SU-DHL-6 (cell line): ENCODE results near the gene CRYBA4.
"Not testable (repeated sequence)": the region's sequence is repeated elsewhere in the genome, so short reads cannot be mapped to it uniquely, and the experiment has no call there.

Source experiments
- H2AFZ ChIP-seq: fragments of 200-600 bp; sonication (generic); 2 replicates; pipeline ENCODE4 v1.6.1; 2014; ENCODE audit warnings: low read depth, mild to moderate bottlenecking, moderate library complexity, mixed read lengths, antibody characterized with exemption, low read length; ENCODE audit not compliant: severe bottlenecking
- H3F3A ChIP-seq: fragments of 200-600 bp; shearing (Covaris generic); 2 replicates; pipeline ENCODE4 v1.6.0; 2016; ENCODE audit warnings: antibody characterized with exemption, mild to moderate bottlenecking; ENCODE audit not compliant: insufficient read depth
- H3K27ac ChIP-seq: fragments of 200-600 bp; sonication (generic); 2 replicates; pipeline ENCODE4 v1.5.1; 2016; ENCODE audit warnings: low read depth, mild to moderate bottlenecking, low read length, moderate library complexity, mixed read lengths
- H3K27me3 ChIP-seq: fragments of 200-600 bp; sonication (generic), shearing (Covaris generic); 2 replicates; pipeline ENCODE4 v1.6.0; 2014; ENCODE audit warnings: mild to moderate bottlenecking, low read length
- H3K36me3 ChIP-seq: fragments of 200-600 bp; sonication (generic); 2 replicates; pipeline ENCODE4 v1.6.1; 2014; ENCODE audit warnings: mild to moderate bottlenecking, low read length, mixed read lengths
- H3K4me2 ChIP-seq: fragments of 300-600, 200-600 bp; shearing (Covaris generic), sonication (generic); 2 replicates; pipeline ENCODE4 v1.6.0; 2014; ENCODE audit warnings: low read length, low read depth, mild to moderate bottlenecking; ENCODE audit not compliant: poor library complexity, severe bottlenecking
- H3K4me3 ChIP-seq: fragments of 200-600 bp; sonication (generic); 2 replicates; pipeline ENCODE4 v1.5.1; 2014; ENCODE audit warnings: antibody characterized with exemption, low read length, mild to moderate bottlenecking, mixed read lengths; ENCODE audit not compliant: insufficient read depth, poor library complexity, severe bottlenecking
- H3K79me2 ChIP-seq: fragments of 200-600 bp; sonication (generic); 2 replicates; pipeline ENCODE4 v1.6.1; 2014; ENCODE audit warnings: mild to moderate bottlenecking, low read length, moderate library complexity; ENCODE audit not compliant: insufficient read depth
- H3K9ac ChIP-seq: fragments of 200-600 bp; sonication (generic); 2 replicates; pipeline ENCODE4 v1.7.0; 2014; ENCODE audit warnings: mild to moderate bottlenecking, low read length
- H3K9me2 ChIP-seq: fragments of 200-600 bp; sonication (generic); replicated peaks from 2 replicates; pipeline ENCODE4 v1.6.1; 2014; ENCODE audit warnings: low read length; ENCODE audit not compliant: insufficient read depth
- H3K9me3 ChIP-seq: fragments of 200-600 bp; sonication (generic); 2 replicates; pipeline ENCODE4 v1.6.1; 2014; ENCODE audit warnings: low read length, mixed read lengths; ENCODE audit not compliant: insufficient read depth
- H4K20me1 ChIP-seq: fragments of 200-600 bp; sonication (generic); 2 replicates; pipeline ENCODE4 v1.6.1; 2014; ENCODE audit warnings: low read depth, mild to moderate bottlenecking, antibody characterized with exemption, low read length, moderate library complexity, mixed read lengths
- EZH2phosphoT487 ChIP-seq: fragments of 200-600 bp; sonication (generic), shearing (Covaris generic); conservative IDR thresholded peaks from 2 replicates; pipeline ENCODE4 v1.6.1; 2018; ENCODE audit warnings: mild to moderate bottlenecking, antibody characterized with exemption, low read length, moderate library complexity, mixed read lengths
- TF ChIP-seq, protein P1 (sequence below): fragments of 200-600 bp; sonication (generic); IDR thresholded peaks from one replicate; pipeline ENCODE4 v1.5.1; 2017; ENCODE audit warnings: antibody characterized with exemption, mild to moderate bottlenecking, low read length, moderate library complexity; ENCODE audit not compliant: insufficient read depth, poor library complexity, severe bottlenecking

CRYBA4 gene

DNA sequence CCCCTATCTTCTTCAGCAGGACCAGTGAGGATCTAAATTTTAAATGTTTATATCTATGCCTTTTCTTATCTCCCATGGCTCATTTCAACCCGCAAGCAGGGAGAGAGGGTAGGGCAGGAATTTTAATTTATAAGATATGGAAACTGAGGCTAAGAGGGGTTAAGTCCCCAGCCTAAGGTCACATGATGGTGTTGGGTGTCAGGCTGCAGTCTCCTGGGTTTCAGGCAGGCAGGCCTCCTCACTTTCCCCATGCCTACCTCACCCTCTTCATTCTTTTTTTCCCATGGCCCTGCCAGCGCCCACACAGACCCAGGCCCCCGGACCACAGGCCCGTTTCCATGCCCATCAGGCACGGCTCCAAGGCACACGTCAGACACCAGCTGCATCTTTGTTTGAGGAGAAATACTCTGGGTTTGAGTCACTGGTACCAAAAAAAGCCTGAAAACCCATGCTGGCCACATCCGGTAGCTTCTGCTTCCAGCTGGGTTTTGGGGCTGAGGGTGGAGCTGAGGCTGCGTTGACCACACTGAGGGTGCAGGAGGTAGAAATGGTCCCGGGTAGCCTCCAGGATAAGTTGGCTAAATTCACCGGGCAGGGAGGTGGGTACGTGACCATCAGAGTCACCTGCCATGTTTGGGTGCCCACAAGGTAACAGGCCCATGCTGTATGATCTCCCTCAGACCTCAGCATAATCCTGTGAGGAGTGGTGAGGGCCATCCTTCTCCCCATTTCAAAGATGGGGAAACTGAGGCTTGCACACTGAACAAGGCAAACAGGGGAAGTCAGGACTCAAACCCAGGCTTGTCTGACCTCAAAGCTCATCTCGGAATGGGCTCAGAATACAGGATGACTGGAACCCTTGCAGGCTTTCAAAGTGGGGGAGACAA is 11.4 kb upstream of the CRYBA4 start:
- H3F3A ChIP-seq, result no peaks in the 10 kb centered on the region
- H2AFZ ChIP-seq, result no peak overlapping the region
- no peaks in the 10 kb centered on the region for H3K36me3 ChIP-seq
- no peak overlapping the region for H3K4me3 ChIP-seq
- no peaks in the 10 kb centered on the region for H3K79me2 ChIP-seq
- H3K27ac ChIP-seq, result no peak overlapping the region
- no peak overlapping the region for H3K4me2 ChIP-seq
- no peaks in the 10 kb centered on the region for H3K9me2 ChIP-seq
- no peaks in the 10 kb centered on the region for H4K20me1 ChIP-seq
- H3K9me3 ChIP-seq, result no peaks in the 10 kb centered on the region
- no peaks in the 10 kb centered on the region for H3K27me3 ChIP-seq
- H3K9ac ChIP-seq, result no peak overlapping the region
- TF ChIP-seq, protein P1, sequence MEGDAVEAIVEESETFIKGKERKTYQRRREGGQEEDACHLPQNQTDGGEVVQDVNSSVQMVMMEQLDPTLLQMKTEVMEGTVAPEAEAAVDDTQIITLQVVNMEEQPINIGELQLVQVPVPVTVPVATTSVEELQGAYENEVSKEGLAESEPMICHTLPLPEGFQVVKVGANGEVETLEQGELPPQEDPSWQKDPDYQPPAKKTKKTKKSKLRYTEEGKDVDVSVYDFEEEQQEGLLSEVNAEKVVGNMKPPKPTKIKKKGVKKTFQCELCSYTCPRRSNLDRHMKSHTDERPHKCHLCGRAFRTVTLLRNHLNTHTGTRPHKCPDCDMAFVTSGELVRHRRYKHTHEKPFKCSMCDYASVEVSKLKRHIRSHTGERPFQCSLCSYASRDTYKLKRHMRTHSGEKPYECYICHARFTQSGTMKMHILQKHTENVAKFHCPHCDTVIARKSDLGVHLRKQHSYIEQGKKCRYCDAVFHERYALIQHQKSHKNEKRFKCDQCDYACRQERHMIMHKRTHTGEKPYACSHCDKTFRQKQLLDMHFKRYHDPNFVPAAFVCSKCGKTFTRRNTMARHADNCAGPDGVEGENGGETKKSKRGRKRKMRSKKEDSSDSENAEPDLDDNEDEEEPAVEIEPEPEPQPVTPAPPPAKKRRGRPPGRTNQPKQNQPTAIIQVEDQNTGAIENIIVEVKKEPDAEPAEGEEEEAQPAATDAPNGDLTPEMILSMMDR, result no peak
- no peak for TF ChIP-seq EZH2phosphoT487

- Histone ChIP-seq H4K20me1 (no peaks in the 10 kb centered on the region), H3F3A (no peaks in the 10 kb centered on the region), H3K9ac (no peak overlapping the region), H3K4me3 (no peak overlapping the region), H3K27ac (no peak overlapping the region), H3K79me2 (no peaks in the 10 kb centered on the region), H3K36me3 (no peaks in the 10 kb centered on the region), H3K27me3 (no peaks in the 10 kb centered on the region), H3K4me2 (no peak overlapping the region), H3K9me3 (no peaks in the 10 kb centered on the region), H3K9me2 (no peaks in the 10 kb centered on the region), H2AFZ (no peak overlapping the region)
- TF ChIP-seq, protein P1, result no peak
- no peak for TF ChIP-seq EZH2phosphoT487
Observed at GRCh38 chr22:26610996-26611395, 10.8 kb upstream of the CRYBA4 start.

- Histone ChIP-seq H3K79me2 (no peaks in the 10 kb centered on the region), H3K9ac (no peak overlapping the region), H3K9me2 (no peaks in the 10 kb centered on the region), H3F3A (no peaks in the 10 kb centered on the region), H3K27me3 (no peaks in the 10 kb centered on the region), H3K9me3 (no peaks in the 10 kb centered on the region), H3K4me2 (no peak overlapping the region), H3K27ac (no peak overlapping the region), H2AFZ (no peak overlapping the region), H3K4me3 (no peak overlapping the region), H4K20me1 (no peaks in the 10 kb centered on the region), H3K36me3 (no peaks in the 10 kb centered on the region)
- TF ChIP-seq, protein P1, result no peak
- TF ChIP-seq EZH2phosphoT487, result no peak
Observed at GRCh38 chr22:26612652-26613051, 9.1 kb upstream of the CRYBA4 start.

DNA sequence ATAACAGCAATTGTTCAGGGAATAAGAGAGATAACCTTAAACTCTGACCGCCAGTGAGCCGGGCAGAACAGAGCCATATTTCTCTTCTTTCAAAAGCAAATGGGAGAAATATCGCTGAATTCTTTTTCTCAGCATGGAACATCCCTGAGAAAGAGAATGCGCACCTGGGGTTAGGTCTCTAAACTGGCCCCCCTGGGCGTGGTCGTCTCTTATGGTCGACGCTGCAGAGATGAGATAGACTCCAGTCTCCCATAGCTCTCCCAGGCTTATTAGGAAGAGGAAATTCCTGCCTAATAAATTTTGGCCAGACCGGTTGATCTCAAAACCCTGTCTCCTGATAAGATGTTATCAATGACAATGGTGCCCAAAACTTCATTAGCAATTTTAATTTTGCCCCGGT is 8.0 kb upstream of the CRYBA4 start:
- H4K20me1 ChIP-seq, H3K9me2 ChIP-seq, H3K4me3 ChIP-seq, H3K9ac ChIP-seq, H3K27me3 ChIP-seq, H3K79me2 ChIP-seq, H2AFZ ChIP-seq, H3F3A ChIP-seq, H3K9me3 ChIP-seq, H3K36me3 ChIP-seq, H3K27ac ChIP-seq, H3K4me2 ChIP-seq: not testable (repeated sequence)
